Hepatocyte (in vitro differentiated cells): ENCODE data around the gene IL6. TPM values are rescaled to one million over a fixed set of nuclear protein-coding genes. Genes with fewer than 3 reads are reported as not detected.

Experiments
- DNase-seq: peaks from one replicate; pipeline ENCODE4 v3.0.0-alpha.2; 2016; ENCODE audit warnings: low spot score
- H2AFZ ChIP-seq: fragments of 200-600 bp; sonication (generic); 2 replicates; pipeline ENCODE4 v1.6.0; 2016; ENCODE audit warnings: antibody characterized with exemption, mild to moderate bottlenecking
- H3K27ac ChIP-seq: fragments of 200-600 bp; sonication (generic); 2 replicates; pipeline ENCODE4 v1.5.1; 2016; ENCODE audit warnings: mild to moderate bottlenecking
- H3K27me3 ChIP-seq: fragments of 200-600 bp; sonication (generic); 2 replicates; pipeline ENCODE4 v1.6.1; 2016
- H3K36me3 ChIP-seq: fragments of 200-600 bp; sonication (generic); replicated peaks from 2 replicates; pipeline ENCODE4 v1.5.1; 2016; ENCODE audit warnings: low read depth; ENCODE audit not compliant: insufficient read depth
- H3K4me1 ChIP-seq: fragments of 200-600 bp; sonication (generic); 2 replicates; pipeline ENCODE4 v1.5.1; 2016; ENCODE audit warnings: mild to moderate bottlenecking, moderate library complexity; ENCODE audit not compliant: insufficient read depth
- H3K4me2 ChIP-seq: fragments of 200-600 bp; sonication (generic); 2 replicates; pipeline ENCODE4 v1.6.0; 2016
- H3K4me3 ChIP-seq: fragments of 200-600 bp; sonication (generic); 2 replicates; pipeline ENCODE4 v1.5.1; 2016; ENCODE audit warnings: mild to moderate bottlenecking
- H3K79me2 ChIP-seq: fragments of 200-600 bp; sonication (generic); 2 replicates; pipeline ENCODE4 v1.6.0; 2017; ENCODE audit warnings: mild to moderate bottlenecking
- H3K9me2 ChIP-seq: fragments of 200-600 bp; sonication (generic); replicated peaks from 2 replicates; pipeline ENCODE4 v1.6.0; 2017; ENCODE audit warnings: mild to moderate bottlenecking; ENCODE audit not compliant: insufficient read depth
- H3K9me3 ChIP-seq: fragments of 200-600 bp; sonication (generic); 2 replicates; pipeline ENCODE4 v1.5.1; 2016; ENCODE audit warnings: low read depth, mild to moderate bottlenecking
- H4K20me1 ChIP-seq: fragments of 200-600 bp; sonication (generic); 2 replicates; pipeline ENCODE4 v1.6.0; 2016; ENCODE audit warnings: mild to moderate bottlenecking; ENCODE audit not compliant: insufficient read depth, poor library complexity, severe bottlenecking
- EZH2 ChIP-seq: fragments of 200-600 bp; sonication (generic); IDR thresholded peaks from 2 replicates; pipeline ENCODE4 v1.6.1; 2016; ENCODE audit warnings: antibody characterized with exemption, mild to moderate bottlenecking, borderline replicate concordance
- EZH2phosphoT487 ChIP-seq: fragments of 200-600 bp; sonication (generic); IDR thresholded peaks from one replicate; pipeline ENCODE4 v1.6.1; 2018; ENCODE audit warnings: antibody characterized with exemption, mild to moderate bottlenecking, low read depth, moderate library complexity; ENCODE audit not compliant: unreplicated experiment, severe bottlenecking
- WGBS: methylation state at CpG from one replicate; pipeline ENCODE4 v1.1.6; 2016; ENCODE audit warnings: low lambda C conversion rate; ENCODE audit errors: missing lambda C conversion rate; 5-methylcytosine and 5-hydroxymethylcytosine counted together
- polyA plus RNA-seq: library from polyadenylated mRNA; unstranded; fragments of >200 nt; fragmentation: Nextera tagmentation; extraction: Ambion mirVana; gene quantifications from 2 replicates; pipeline ENCODE4 v1.2.1, GENCODE V29; 2016
- total RNA-seq: library from RNA; depleted of rRNA; stranded (reverse); fragments of >200 nt; gene quantifications from 2 replicates; pipeline ENCODE4 v1.2.3, GENCODE V29; 2014
- TF ChIP-seq, protein P1 (sequence below): fragments of 200-600 bp; sonication (generic); IDR thresholded peaks from 2 replicates; pipeline ENCODE4 v1.5.1; 2016; ENCODE audit warnings: antibody characterized with exemption, mild to moderate bottlenecking; ENCODE audit not compliant: poor library complexity

The IL6 gene
- total and polyA plus RNA-seq, 2 experiments from 2014 or later, result 3.4 to 4.3 TPM

DNA sequence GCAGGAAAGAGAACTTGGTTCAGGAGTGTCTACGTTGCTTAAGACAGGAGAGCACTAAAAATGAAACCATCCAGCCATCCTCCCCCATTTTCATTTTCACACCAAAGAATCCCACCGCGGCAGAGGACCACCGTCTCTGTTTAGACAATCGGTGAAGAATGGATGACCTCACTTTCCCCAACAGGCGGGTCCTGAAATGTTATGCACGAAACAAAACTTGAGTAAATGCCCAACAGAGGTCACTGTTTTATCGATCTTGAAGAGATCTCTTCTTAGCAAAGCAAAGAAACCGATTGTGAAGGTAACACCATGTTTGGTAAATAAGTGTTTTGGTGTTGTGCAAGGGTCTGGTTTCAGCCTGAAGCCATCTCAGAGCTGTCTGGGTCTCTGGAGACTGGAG lies 1.4 kb upstream of the IL6 start:
- TF ChIP-seq, protein P1, sequence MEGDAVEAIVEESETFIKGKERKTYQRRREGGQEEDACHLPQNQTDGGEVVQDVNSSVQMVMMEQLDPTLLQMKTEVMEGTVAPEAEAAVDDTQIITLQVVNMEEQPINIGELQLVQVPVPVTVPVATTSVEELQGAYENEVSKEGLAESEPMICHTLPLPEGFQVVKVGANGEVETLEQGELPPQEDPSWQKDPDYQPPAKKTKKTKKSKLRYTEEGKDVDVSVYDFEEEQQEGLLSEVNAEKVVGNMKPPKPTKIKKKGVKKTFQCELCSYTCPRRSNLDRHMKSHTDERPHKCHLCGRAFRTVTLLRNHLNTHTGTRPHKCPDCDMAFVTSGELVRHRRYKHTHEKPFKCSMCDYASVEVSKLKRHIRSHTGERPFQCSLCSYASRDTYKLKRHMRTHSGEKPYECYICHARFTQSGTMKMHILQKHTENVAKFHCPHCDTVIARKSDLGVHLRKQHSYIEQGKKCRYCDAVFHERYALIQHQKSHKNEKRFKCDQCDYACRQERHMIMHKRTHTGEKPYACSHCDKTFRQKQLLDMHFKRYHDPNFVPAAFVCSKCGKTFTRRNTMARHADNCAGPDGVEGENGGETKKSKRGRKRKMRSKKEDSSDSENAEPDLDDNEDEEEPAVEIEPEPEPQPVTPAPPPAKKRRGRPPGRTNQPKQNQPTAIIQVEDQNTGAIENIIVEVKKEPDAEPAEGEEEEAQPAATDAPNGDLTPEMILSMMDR, result peak; percentile 24
- TF ChIP-seq EZH2phosphoT487, result no peak
- H2AFZ ChIP-seq, result no peak overlapping the region
- H3K27me3 ChIP-seq, result no peaks in the 10 kb centered on the region
- no peaks in the 10 kb centered on the region for H3K36me3 ChIP-seq
- no peaks in the 10 kb centered on the region for H4K20me1 ChIP-seq
- no peak overlapping the region for H3K27ac ChIP-seq
- no peak for DNase-seq
- no peak overlapping the region for H3K4me3 ChIP-seq
- WGBS, result 62% methylated on average over 9 of the region's 9 CpGs
- H3K4me1 ChIP-seq, result peaks cover 9% of the 10 kb centered on the region
- H3K9me2 ChIP-seq, result no peaks in the 10 kb centered on the region
- H3K9me3 ChIP-seq, result no peaks in the 10 kb centered on the region
- no peaks in the 10 kb centered on the region for H3K79me2 ChIP-seq
- no peak overlapping the region for H3K4me2 ChIP-seq

DNA sequence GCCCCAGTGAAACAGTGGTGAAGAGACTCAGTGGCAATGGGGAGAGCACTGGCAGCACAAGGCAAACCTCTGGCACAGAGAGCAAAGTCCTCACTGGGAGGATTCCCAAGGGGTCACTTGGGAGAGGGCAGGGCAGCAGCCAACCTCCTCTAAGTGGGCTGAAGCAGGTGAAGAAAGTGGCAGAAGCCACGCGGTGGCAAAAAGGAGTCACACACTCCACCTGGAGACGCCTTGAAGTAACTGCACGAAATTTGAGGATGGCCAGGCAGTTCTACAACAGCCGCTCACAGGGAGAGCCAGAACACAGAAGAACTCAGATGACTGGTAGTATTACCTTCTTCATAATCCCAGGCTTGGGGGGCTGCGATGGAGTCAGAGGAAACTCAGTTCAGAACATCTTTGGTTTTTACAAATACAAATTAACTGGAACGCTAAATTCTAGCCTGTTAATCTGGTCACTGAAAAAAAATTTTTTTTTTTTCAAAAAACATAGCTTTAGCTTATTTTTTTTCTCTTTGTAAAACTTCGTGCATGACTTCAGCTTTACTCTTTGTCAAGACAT lies 574 bp upstream of the IL6 start:
- peak overlapping the region; percentile 26 for H3K27ac ChIP-seq
- no peak for TF ChIP-seq EZH2
- TF ChIP-seq EZH2phosphoT487, result no peak
- TF ChIP-seq, protein P1, result peak; percentile 58

DNA sequence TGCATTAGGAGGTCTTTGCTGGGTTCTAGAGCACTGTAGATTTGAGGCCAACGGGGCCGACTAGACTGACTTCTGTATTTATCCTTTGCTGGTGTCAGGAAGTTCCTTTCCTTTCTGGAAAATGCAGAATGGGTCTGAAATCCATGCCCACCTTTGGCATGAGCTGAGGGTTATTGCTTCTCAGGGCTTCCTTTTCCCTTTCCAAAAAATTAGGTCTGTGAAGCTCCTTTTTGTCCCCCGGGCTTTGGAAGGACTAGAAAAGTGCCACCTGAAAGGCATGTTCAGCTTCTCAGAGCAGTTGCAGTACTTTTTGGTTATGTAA lies 675 bp downstream of the IL6 start:
- Histone ChIP-seq H3K27me3 (no peaks in the 10 kb centered on the region), H3K79me2 (no peaks in the 10 kb centered on the region), H2AFZ (no peak overlapping the region), H3K27ac (no peak overlapping the region), H3K9me3 (no peaks in the 10 kb centered on the region), H3K4me3 (no peak overlapping the region), H4K20me1 (no peaks in the 10 kb centered on the region), H3K36me3 (no peaks in the 10 kb centered on the region), H3K4me2 (peak overlapping the region; percentile 75), H3K9me2 (no peaks in the 10 kb centered on the region), H3K4me1 (peaks cover 9% of the 10 kb centered on the region)
- TF ChIP-seq, protein P1, result no peak
- TF ChIP-seq EZH2phosphoT487 (no peak), EZH2 (no peak)
- DNase-seq, result no peak
- WGBS, result 78% methylated on average over 3 of the region's 3 CpGs

More for the DNA sequence above, 574 bp upstream of the IL6 start:
- Histone ChIP-seq H3K4me1 (peaks cover 9% of the 10 kb centered on the region), H3K9me3 (no peaks in the 10 kb centered on the region), H3K9me2 (no peaks in the 10 kb centered on the region), H3K4me2 (peak overlapping the region; percentile 75), H3K79me2 (no peaks in the 10 kb centered on the region), H3K36me3 (no peaks in the 10 kb centered on the region), H4K20me1 (no peaks in the 10 kb centered on the region), H2AFZ (no peak overlapping the region), H3K27me3 (no peaks in the 10 kb centered on the region), H3K4me3 (no peak overlapping the region)
- 12% methylated on average over 8 of the region's 8 CpGs for WGBS
- peak; percentile 81 for DNase-seq
